A549 (cell line): ENCODE results near the gene MED1. TPM values are rescaled to one million over a fixed set of nuclear protein-coding genes. Genes with fewer than 3 reads are reported as not detected.

Source experiments
- ATAC-seq, 2 experiments: fragments of 200-7000 bp in 1 of 2; fragments of >200 bp in 1 of 2; cut with Nextera tagmentation in 1 of 2; cut with Tn5 transposase in 1 of 2; 3 replicates each; pipeline versions ENCODE4 v1.8.0 to v1.9.1; 2018 to 2020; ENCODE audit warnings: mild to moderate bottlenecking in 1 of 2, moderate library complexity in 1 of 2
- CTCF ChIA-PET: fragments of 300-600 bp; sonication (Branson Sonifier 250); formaldehyde crosslinking; extraction: SDS; loops from one replicate; lab custom pipeline; 2021; ENCODE audit warnings: antibody characterized with exemption, inconsistent platforms; lab: Yijun Ruan, JAX
- POLR2A ChIA-PET: fragments of 350-600 bp; formaldehyde crosslinking; extraction: SDS; loops from one replicate; lab custom pipeline; 2021; ENCODE audit warnings: antibody characterized with exemption, inconsistent platforms; lab: Yijun Ruan, JAX
- DNase-seq, 2 experiments: peaks; one replicate each; pipeline versions ENCODE4 v3.0.0 to v3.0.0-alpha.2; 2011 to 2016; ENCODE audit warnings: low read depth in 1 of 2, low spot score in 1 of 2
- FAIRE-seq: peaks from 2 replicates; lab custom pipeline; 2011; peaks lifted over from hg19 to GRCh38; lab: Jason Lieb, UNC
- H3K27ac ChIP-seq, 2 experiments: fragments of >200 bp; sonication (Bioruptor Twin); formaldehyde crosslinking; 3 replicates each; pipeline ENCODE4 v1.5.1; 2016 to 2017
- H3K4me1 ChIP-seq: fragments of >200 bp; sonication (Bioruptor Twin); formaldehyde crosslinking; 3 replicates; pipeline ENCODE4 v1.6.1; 2016
- H3K4me2 ChIP-seq: fragments of >200 bp; sonication (Bioruptor Twin); formaldehyde crosslinking; 3 replicates; pipeline ENCODE4 v1.6.1; 2016
- H3K4me3 ChIP-seq: fragments of >200 bp; sonication (Bioruptor Twin); formaldehyde crosslinking; 3 replicates; pipeline ENCODE4 v1.5.1; 2016
- H3K9me3 ChIP-seq: fragments of >200 bp; sonication (Bioruptor Twin); formaldehyde crosslinking; 3 replicates; pipeline ENCODE4 v1.6.1; 2016
- BHLHE40 ChIP-seq: IDR thresholded peaks from 2 replicates; pipeline ENCODE4 v1.6.1; 2012; ENCODE audit warnings: low read depth, low read length, inconsistent platforms
- CBX2 ChIP-seq: fragments of 200-600 bp; sonication (generic); IDR thresholded peaks from 2 replicates; pipeline ENCODE4 v1.6.1; 2016; ENCODE audit warnings: low read depth, mild to moderate bottlenecking, borderline replicate concordance
- CHD2 ChIP-seq: fragments of 150-350 bp; IDR thresholded peaks from 2 replicates; pipeline ENCODE4 v1.6.1; 2014; ENCODE audit warnings: low read length; ENCODE audit not compliant: partially characterized antibody
- CHD4 ChIP-seq: fragments of 200-600 bp; sonication (generic); IDR thresholded peaks from 2 replicates; pipeline ENCODE4 v1.6.1; 2016; ENCODE audit warnings: antibody characterized with exemption, mild to moderate bottlenecking, borderline replicate concordance
- CTCF ChIP-seq: fragments of >200 bp; sonication (Bioruptor Twin); formaldehyde crosslinking; IDR thresholded peaks from 3 replicates; pipeline ENCODE4 v1.5.1; 2016
- E2F6 ChIP-seq: IDR thresholded peaks from 2 replicates; pipeline ENCODE4 v1.6.1; 2012; ENCODE audit warnings: low read depth, borderline replicate concordance
- EHF ChIP-seq: fragments of 250-450 bp; sonication (Bioruptor Pico); IDR thresholded peaks from 2 replicates; pipeline ENCODE4 v1.5.0; 2020; ENCODE audit warnings: mild to moderate bottlenecking
- EHMT2 ChIP-seq: fragments of 200-600 bp; sonication (generic); IDR thresholded peaks from 2 replicates; pipeline ENCODE4 v1.6.1; 2016; ENCODE audit warnings: antibody characterized with exemption, low read depth, mild to moderate bottlenecking, moderate library complexity
- EP300 ChIP-seq, 2 experiments: fragments of >200 bp; sonication (Bioruptor Twin); formaldehyde crosslinking; IDR thresholded peaks; 2 replicates in 1 of 2; 3 replicates in 1 of 2; pipeline ENCODE4 v1.6.1; 2016 to 2017
- FOXS1 ChIP-seq: fragments of 250-450 bp; sonication (Bioruptor Pico); IDR thresholded peaks from 2 replicates; pipeline ENCODE4 v1.5.0; 2020; ENCODE audit warnings: mild to moderate bottlenecking, moderate library complexity
- HDAC2 ChIP-seq: fragments of 200-600 bp; sonication (generic); IDR thresholded peaks from 2 replicates; pipeline ENCODE4 v1.6.1; 2016
- HEYL ChIP-seq: fragments of 250-450 bp; sonication (Bioruptor Pico); IDR thresholded peaks from 2 replicates; pipeline ENCODE4 v1.8.0; 2021; ENCODE audit warnings: mild to moderate bottlenecking, moderate library complexity
- HOXB5 ChIP-seq: fragments of 250-450 bp; sonication (Bioruptor Pico); IDR thresholded peaks from 2 replicates; pipeline ENCODE4 v1.5.0; 2020; ENCODE audit warnings: mild to moderate bottlenecking, moderate library complexity
- PHF8 ChIP-seq: fragments of 200-600 bp; sonication (generic); IDR thresholded peaks from 2 replicates; pipeline ENCODE4 v1.6.1; 2016; ENCODE audit warnings: low read depth, mild to moderate bottlenecking, antibody characterized with exemption, moderate library complexity, borderline replicate concordance
- POLR2AphosphoS2 ChIP-seq: conservative IDR thresholded peaks from 2 replicates; pipeline ENCODE4 v1.6.1; 2012; ENCODE audit warnings: low read length, improper control_type of control experiment, inconsistent platforms
- RAD21 ChIP-seq, 2 experiments: fragments of >200 bp in 1 of 2; sonication (Bioruptor Twin) in 1 of 2; formaldehyde crosslinking in 1 of 2; IDR thresholded peaks in 1 of 2; conservative IDR thresholded peaks in 1 of 2; 2 replicates in 1 of 2; 3 replicates in 1 of 2; pipeline ENCODE4 v1.6.1; 2012 to 2018; ENCODE audit warnings: inconsistent platforms in 1 of 2
- RARB ChIP-seq: fragments of 250-450 bp; sonication (Bioruptor Pico); IDR thresholded peaks from 2 replicates; pipeline ENCODE4 v1.8.0; 2021; ENCODE audit warnings: mild to moderate bottlenecking, moderate library complexity
- USF2 ChIP-seq: fragments of 450-650 bp; IDR thresholded peaks from 2 replicates; pipeline ENCODE4 v1.6.1; 2014; ENCODE audit warnings: antibody characterized with exemption
- ZC3H11A ChIP-seq: fragments of 450-650 bp; IDR thresholded peaks from 2 replicates; pipeline ENCODE4 v1.6.1; 2014; ENCODE audit warnings: antibody characterized with exemption, mild to moderate bottlenecking
- ZSCAN20 ChIP-seq: fragments of 250-450 bp; sonication (Bioruptor Pico); IDR thresholded peaks from 2 replicates; pipeline ENCODE4 v1.8.0; 2022; ENCODE audit warnings: mild to moderate bottlenecking, moderate library complexity
- WGBS: methylation state at CpG from one replicate; pipeline ENCODE4 v1.1.6; 2017; ENCODE audit errors: missing lambda C conversion rate; 5-methylcytosine and 5-hydroxymethylcytosine counted together
- polyA plus RNA-seq, 4 experiments: library from polyadenylated mRNA; depleted of rRNA in 3 of 4; stranded (reverse); fragments of >200 nt; fragmentation: RNase III in 1 of 4; extraction: RNeasy Plus Mini Kit Qiagen cat#74134 plus additional on column Dnase treatment in 1 of 4; gene quantifications; 2 replicates in 3 of 4; 3 replicates in 1 of 4; pipeline ENCODE4 v1.2.3, GENCODE V29; 2011 to 2017

MED1 gene
- polyA plus RNA-seq, 2 of the 4 experiments (the other 2 are of a cell fraction) = 33.8 to 76.2 TPM

DNA sequence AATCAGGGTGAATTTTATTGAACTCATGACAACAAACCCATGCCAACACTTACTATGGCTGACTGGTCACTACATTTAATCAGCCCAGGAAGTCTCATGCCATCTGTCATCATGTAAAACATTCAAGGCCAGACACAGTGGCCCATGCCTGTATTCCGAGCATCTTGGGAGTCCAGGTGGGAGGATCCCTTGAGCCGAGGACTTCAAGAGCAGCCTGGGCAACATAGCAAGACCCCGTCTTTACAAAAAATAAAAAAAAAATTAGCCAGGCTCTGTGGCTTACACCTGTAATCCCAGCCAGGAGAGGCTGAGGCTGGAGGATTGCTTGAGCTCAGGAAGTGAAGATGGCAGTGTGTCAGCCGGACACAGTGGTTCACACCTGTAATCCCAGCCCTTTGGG is 4.9 kb upstream of the MED1 start:
- WGBS = 62% methylated on average over 4 of the region's 4 CpGs
- H3K4me3 ChIP-seq = no peak overlapping the region
- ATAC-seq = no peak

DNA sequence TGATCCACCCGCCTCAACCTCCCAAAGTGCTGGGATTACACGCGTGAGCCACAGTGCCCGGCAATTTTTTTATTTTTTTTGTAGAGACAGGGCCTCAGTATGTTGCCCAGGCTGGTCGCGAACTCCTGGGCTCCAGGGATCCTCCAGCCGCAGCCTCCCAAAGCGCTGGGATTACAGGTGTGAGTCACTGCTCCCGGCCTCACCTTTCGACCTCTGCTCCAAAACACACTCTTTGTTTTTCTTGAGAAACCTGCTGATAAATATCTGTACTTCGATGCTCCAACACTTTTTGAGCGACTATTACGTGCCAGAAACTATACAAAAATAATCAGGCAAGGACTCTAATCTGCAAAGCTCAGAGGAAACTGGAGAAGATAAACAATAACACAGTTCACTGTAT is 1.0 kb downstream of the MED1 start:
- CTCF ChIA-PET = interaction anchor here (0.9 to 1.5 kb wide), 6 partner anchors 10 to 204 kb away, joined by 3 to 7 read pairs (median 3); no protein-coding TSS in a partner anchor
- peak overlapping the region; percentile 88 to 92; a peak in 4 of 6 replicates for H3K27ac ChIP-seq
- TF ChIP-seq USF2 (no peak), POLR2AphosphoS2 (no peak)

More for the DNA sequence above, 4.9 kb upstream of the MED1 start:
- Histone ChIP-seq H3K4me2 (no peak overlapping the region), H3K27ac (no peak overlapping the region), H3K9me3 (no peaks in the 10 kb centered on the region)
- POLR2A ChIA-PET = no interaction called here
- CTCF ChIA-PET = no interaction called here
- FAIRE-seq (no peak), DNase-seq (no peak)
- TF ChIP-seq CBX2 (no peak), HEYL (no peak), RARB (CRISPR knock-in tag) (no peak), HDAC2 (no peak), CHD4 (no peak), POLR2AphosphoS2 (no peak)
- TF ChIP-seq, all 56 proteins: peak for 0
- H3K4me1 ChIP-seq = peaks cover 8% of the 10 kb centered on the region; the same call in 1 of the 3 replicates

DNA sequence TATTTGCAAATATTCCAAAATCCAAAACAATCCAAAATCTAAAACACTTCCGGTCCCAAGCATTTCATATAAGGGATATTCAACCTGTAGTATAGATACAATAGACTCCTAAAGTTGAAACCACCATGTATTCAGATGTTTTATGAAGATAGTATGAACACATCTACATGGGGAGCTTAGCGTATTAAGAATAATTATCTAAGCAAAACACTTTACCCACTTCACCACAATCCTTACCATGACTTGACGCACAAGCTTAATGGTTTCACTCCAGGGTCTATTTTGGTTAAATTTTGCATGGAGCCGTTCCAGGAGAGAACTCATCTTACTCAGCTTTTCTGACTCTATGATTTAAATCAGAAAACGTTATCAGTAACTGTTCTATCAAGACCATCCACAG is 3.5 kb downstream of the MED1 start:
- TF ChIP-seq HOXB5 (CRISPR knock-in tag) = no peak
- TF ChIP-seq FOXS1 (CRISPR knock-in tag) = no peak
- no peak for TF ChIP-seq HEYL
- no peak for TF ChIP-seq EHMT2
- no peak for TF ChIP-seq CTCF
- TF ChIP-seq RAD21 (conservative IDR thresholded peaks at IDR 0.05 in 1 of 2, IDR thresholded peaks at IDR 0.05 in 1 of 2) = no peak
- no peak for TF ChIP-seq CHD2
- no peak for TF ChIP-seq HDAC2
- TF ChIP-seq EP300 (IDR thresholded peaks at IDR 0.05) = no peak
- no peak for TF ChIP-seq EHF
- no peak for TF ChIP-seq PHF8
- no peak for TF ChIP-seq POLR2AphosphoS2
- TF ChIP-seq ZC3H11A = no peak
- no peak for TF ChIP-seq ZSCAN20 (CRISPR knock-in tag)
- TF ChIP-seq BHLHE40 = no peak
- no peak for TF ChIP-seq E2F6
- Histone ChIP-seq H3K4me2 (no peak overlapping the region), H3K4me3 (no peak overlapping the region), H3K27ac (no peak overlapping the region), H3K4me1 (peaks cover 21% of the 10 kb centered on the region; the same call in 2 of the 3 replicates), H3K9me3 (no peaks in the 10 kb centered on the region)
- CTCF ChIA-PET = interaction anchor here (1.4 to 3.7 kb wide), 3 partner anchors 9 to 175 kb away, joined by 3 to 13 read pairs (median 7); no protein-coding TSS in a partner anchor
- FAIRE-seq = no peak
- no peak for ATAC-seq
- WGBS = 90% methylated on average over 5 of the region's 5 CpGs
- no peak for DNase-seq
- POLR2A ChIA-PET = no interaction called here

More for the DNA sequence above, 1.0 kb downstream of the MED1 start:
- POLR2A ChIA-PET = interaction anchor here (0.6 to 3.5 kb wide), 9 partner anchors 11 to 179 kb away, joined by 3 to 133 read pairs (median 8); partner anchors contain the start of gene CDK12
- FAIRE-seq (no peak), DNase-seq (no peak), ATAC-seq (no peak)
- peaks cover 21% of the 10 kb centered on the region; the same call in 2 of the 3 replicates for H3K4me1 ChIP-seq
- 65% methylated on average over 13 of the region's 13 CpGs for WGBS
- H3K4me3 ChIP-seq = peak overlapping the region; percentile 72
- peak overlapping the region; percentile 98 for H3K4me2 ChIP-seq
- H3K9me3 ChIP-seq = no peaks in the 10 kb centered on the region
